NT2/D1 (cell line): ENCODE data around the gene CENPX.

ENCODE experiments used
- DNase-seq: peaks from one replicate; pipeline ENCODE4 v3.0.0-alpha.2; 2011; ENCODE audit warnings: low read depth, low spot score
- H3K27me3 ChIP-seq: 2 replicates; pipeline ENCODE4 v1.6.0; 2011; ENCODE audit warnings: mild to moderate bottlenecking; ENCODE audit not compliant: insufficient read length, insufficient read depth
- H3K36me3 ChIP-seq: 2 replicates; pipeline ENCODE4 v1.6.1; 2011; ENCODE audit warnings: mild to moderate bottlenecking, low read length, mixed read lengths; ENCODE audit not compliant: insufficient read depth, insufficient read length
- H3K4me1 ChIP-seq: 2 replicates; pipeline ENCODE4 v1.5.1; 2011; ENCODE audit not compliant: insufficient read depth, insufficient read length
- H3K4me3 ChIP-seq: 2 replicates; pipeline ENCODE4 v1.5.1; 2011; ENCODE audit warnings: low read depth; ENCODE audit not compliant: insufficient read length
- H3K9ac ChIP-seq: 2 replicates; pipeline ENCODE4 v1.6.0; 2011; ENCODE audit warnings: low read depth; ENCODE audit not compliant: insufficient read length
- H3K9me3 ChIP-seq: 2 replicates; pipeline ENCODE4 v1.5.1; 2011; ENCODE audit warnings: mild to moderate bottlenecking, low read length; ENCODE audit not compliant: insufficient read depth
- SUZ12 ChIP-seq: IDR thresholded peaks from 2 replicates; pipeline ENCODE4 v1.6.1; 2011; ENCODE audit not compliant: insufficient read length, insufficient read depth; ENCODE audit errors: extremely low read depth
- YY1 ChIP-seq: IDR thresholded peaks from 2 replicates; pipeline ENCODE4 v1.6.1; 2011; ENCODE audit not compliant: insufficient read length, insufficient read depth
- ZNF274 ChIP-seq: IDR thresholded peaks from 2 replicates; pipeline ENCODE4 v1.6.1; 2011; ENCODE audit warnings: mild to moderate bottlenecking, low read depth, low read length

CENPX gene

DNA sequence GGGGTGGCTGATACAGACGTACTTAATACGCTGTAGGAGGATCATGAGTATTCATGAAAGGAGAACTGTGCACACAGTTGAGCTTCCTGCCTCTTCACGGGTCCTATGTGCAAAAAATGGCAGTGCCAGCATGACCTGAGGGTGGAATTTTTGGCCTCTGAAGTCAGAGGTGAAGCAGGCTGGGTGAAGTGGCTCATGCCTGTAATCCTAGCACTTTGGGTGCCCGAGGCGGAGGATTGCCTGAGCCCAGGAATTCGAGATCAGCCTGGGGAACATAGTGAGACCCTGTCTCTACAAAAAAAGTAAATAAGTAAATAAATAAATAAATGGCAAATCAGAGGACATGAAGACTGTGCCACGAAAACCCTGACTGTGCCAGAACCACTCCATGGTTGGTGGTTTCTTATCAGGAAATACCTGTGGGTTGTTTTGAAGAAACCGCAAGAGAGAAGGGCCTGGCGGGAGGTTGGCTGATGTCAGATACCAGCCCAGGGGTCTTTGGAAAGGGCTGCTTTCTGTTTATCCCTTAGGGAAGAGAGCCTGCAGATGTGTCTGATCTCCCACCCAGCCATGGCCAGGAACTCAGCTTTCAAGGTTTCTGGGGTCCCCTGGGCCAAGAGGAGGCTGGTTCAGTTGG is 41.9 kb downstream of the CENPX start:
- H3K27me3 ChIP-seq: peaks cover 13% of the 10 kb centered on the region
- no peaks in the 10 kb centered on the region for H3K9me3 ChIP-seq
- DNase-seq: no peak
- H3K4me1 ChIP-seq: peaks cover 18% of the 10 kb centered on the region
- TF ChIP-seq SUZ12 (no peak), ZNF274 (no peak), YY1 (no peak)
- no peak overlapping the region for H3K4me3 ChIP-seq
- H3K36me3 ChIP-seq: peaks cover 46% of the 10 kb centered on the region
- H3K9ac ChIP-seq: no peak overlapping the region

DNA sequence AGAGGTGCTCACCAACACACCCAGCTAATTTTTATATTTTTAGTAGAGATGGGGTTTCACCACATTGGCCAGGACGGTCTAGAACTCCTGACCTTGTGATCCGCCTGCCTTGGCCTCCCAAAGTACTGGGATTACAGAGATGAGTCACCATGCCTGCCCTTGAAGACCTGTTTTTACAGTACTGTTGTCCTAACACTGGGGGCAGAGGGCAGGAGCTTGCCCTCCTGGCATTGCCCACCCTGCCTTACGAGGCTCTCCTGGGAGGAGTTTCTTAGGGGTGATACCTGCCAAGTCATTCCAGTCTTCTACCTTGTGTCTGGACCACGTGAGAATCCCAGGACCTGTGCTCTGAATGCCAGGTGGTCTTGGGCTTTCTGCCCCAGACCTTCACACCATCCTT is 42.6 kb downstream of the CENPX start:
- DNase-seq: no peak
- Histone ChIP-seq H3K4me1 (peaks cover 17% of the 10 kb centered on the region), H3K36me3 (peaks cover 39% of the 10 kb centered on the region), H3K9me3 (no peaks in the 10 kb centered on the region), H3K9ac (no peak overlapping the region), H3K4me3 (no peak overlapping the region), H3K27me3 (peaks cover 15% of the 10 kb centered on the region)
- no peak for TF ChIP-seq SUZ12
- no peak for TF ChIP-seq YY1
- TF ChIP-seq ZNF274: no peak

DNA sequence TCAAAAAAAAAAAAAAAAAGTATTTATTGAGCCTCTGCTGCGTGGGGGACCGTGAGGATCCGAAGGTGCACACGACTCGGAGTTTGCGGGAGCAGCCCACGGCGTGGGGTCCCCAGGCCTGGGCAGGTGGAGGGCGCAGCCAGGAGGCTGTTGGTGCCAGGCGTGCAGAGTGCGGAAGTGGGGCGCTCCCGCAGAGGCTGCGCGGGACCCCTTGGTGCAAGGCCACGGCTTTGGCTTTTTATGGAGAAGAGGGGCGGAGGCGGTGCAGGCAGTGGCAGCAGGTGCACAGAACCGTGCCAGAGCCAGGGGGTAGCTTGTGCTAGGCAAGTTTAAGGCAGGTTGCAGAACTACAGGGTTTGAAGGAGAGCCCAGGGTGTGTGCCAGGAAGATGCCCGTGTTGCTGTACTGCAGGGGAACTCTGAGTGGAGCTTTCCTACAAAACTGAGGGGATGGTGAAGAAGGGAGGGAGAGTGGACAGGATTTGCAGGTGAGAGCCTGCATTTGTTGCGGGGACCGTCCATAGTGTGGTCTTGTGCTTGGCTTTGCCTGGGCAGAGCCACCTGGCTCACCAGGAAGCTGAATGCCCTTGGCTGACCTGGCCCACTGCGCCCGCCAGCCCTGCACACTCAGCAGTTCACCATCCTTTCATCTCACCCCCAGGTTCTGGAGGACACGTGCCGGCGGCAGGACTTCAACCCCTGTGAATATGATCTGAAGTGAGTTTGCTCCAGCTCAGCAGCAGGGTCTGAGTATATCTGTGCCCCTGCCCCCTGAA is 44.0 kb downstream of the CENPX start:
- H3K4me3 ChIP-seq: peak overlapping the region; percentile 25
- peak overlapping the region; percentile 75 for H3K9ac ChIP-seq
- peaks cover 15% of the 10 kb centered on the region for H3K27me3 ChIP-seq
- peaks cover 26% of the 10 kb centered on the region for H3K36me3 ChIP-seq
- no peak for DNase-seq
- peaks cover 6% of the 10 kb centered on the region; the same call in 1 of the 2 replicates for H3K9me3 ChIP-seq
- H3K4me1 ChIP-seq: peaks cover 14% of the 10 kb centered on the region
- TF ChIP-seq ZNF274: no peak

DNA sequence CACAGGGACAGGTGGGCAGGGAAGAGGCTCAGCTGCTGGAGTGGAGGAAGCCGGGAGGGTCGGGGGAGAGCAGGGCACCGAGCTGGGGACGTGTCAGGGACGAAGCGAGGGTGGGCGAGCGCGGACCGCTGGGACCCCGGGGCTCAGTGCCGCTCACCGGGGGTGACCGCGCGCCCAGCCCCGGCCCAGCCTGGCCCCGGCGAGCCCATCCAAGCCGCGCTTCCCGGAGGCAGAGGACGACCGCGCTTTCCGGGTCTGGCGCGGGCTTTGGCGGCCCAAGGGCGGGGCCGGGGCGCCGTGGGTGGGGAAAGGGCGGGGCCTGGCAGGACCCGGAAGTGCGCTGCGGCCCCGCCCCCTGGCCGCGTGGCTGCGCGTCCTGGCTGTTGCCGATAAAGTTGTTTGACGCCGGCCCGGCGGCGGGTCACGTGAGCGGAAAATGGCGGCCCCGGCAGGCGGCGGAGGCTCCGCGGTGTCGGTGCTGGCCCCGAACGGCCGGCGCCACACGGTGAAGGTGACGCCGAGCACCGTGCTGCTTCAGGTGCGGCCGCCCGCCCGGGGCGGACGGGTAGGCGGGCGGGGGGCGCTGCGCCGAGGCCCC is 45.4 kb downstream of the CENPX start, which contains the start of gene ASPSCR1:
Gene ASPSCR1 (plus strand): TSS at position 419 of the 598 bp plus-strand sequence. CDS start 18 bp downstream, at position 437.
- Histone ChIP-seq H3K4me3 (peak within 1 kb of the TSS; percentile 89), H3K27me3 (peaks cover 15% of the 10 kb centered on the region)
- DNase-seq: peak; percentile 82

DNA sequence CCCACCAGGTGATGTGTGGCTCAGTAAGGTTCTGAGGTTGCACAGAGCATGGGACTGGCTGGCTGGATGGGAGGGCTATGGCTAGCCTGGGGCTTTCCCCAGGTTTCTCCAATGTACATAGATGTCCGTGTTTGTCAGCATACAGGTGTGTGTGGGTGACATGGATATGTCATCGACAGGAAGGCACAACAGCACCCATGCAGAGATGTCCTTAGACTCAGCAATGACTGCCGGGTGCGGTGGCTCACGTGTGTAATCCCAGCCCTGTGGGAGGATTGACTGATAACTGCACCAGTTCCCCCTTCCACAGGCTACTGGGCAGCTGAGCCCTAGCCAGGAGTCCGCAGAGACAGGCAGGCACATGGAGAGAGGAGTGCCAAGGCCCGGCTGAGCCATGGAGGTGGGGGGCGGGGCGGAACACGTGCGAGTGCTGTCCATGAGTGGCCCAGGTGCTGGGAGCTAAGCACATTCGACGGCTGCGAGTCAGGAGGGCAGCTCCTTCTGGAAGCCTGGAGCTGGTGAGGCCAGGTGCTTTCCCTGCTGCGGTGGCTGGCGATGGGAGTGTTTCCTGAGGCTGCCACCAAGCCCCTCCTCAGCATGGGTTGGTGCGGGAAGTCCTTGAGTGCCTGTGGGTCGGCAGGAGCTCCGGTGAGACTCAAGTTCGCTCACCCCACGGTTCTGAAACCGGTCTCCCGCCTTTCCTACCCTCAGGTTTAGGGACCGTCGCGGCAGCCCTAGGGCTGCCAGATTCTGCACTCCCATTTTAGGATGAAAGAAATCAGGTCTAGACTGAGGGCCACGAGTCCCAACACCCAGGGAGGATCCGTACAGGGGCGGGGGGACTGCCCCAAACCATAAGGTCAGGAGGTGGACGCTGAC is 46.1 kb downstream of the CENPX start:
- H3K9ac ChIP-seq: peak overlapping the region; percentile 94
- DNase-seq: no peak

More for the DNA sequence above, 45.4 kb downstream of the CENPX start, which contains the start of gene ASPSCR1:
- H3K4me1 ChIP-seq: peaks cover 14% of the 10 kb centered on the region
- no peak for TF ChIP-seq SUZ12
- peak; percentile 74 for TF ChIP-seq YY1
- no peak for TF ChIP-seq ZNF274
- H3K9me3 ChIP-seq: peaks cover 19% of the 10 kb centered on the region; the same call in 1 of the 2 replicates
- H3K36me3 ChIP-seq: peaks cover 18% of the 10 kb centered on the region
- H3K9ac ChIP-seq: peak within 1 kb of the TSS; percentile 94

DNA sequence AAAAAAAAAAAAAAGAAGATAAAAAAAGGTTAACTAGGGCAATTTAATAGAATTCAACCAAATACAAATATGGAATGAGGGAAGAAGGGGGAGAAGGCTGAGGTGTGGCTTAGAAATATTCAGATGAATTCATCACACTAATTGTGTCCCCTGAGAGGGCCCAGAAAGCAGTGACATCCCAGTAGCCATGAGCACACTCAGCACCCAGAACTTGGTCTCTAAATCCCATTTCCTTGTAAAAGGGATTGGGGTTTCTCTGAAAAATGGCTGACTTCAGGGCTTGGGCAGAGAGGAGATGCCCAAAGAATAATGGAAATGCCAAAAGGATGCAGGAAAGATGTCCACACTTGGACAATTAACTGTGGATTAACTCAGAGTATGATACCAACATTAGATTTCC is 49.2 kb downstream of the CENPX start:
- DNase-seq: no peak
- no peaks in the 10 kb centered on the region for H3K36me3 ChIP-seq
- peaks cover 19% of the 10 kb centered on the region for H3K27me3 ChIP-seq
- TF ChIP-seq SUZ12 (no peak), ZNF274 (no peak)
- H3K4me1 ChIP-seq: peaks cover 5% of the 10 kb centered on the region
- peaks cover 22% of the 10 kb centered on the region; the same call in 1 of the 2 replicates for H3K9me3 ChIP-seq
- no peak overlapping the region for H3K4me3 ChIP-seq
- no peak overlapping the region for H3K9ac ChIP-seq

More for the DNA sequence above, 46.1 kb downstream of the CENPX start:
- no peak for TF ChIP-seq YY1
- TF ChIP-seq ZNF274: no peak
- TF ChIP-seq SUZ12: no peak
- Histone ChIP-seq H3K9me3 (peaks cover 22% of the 10 kb centered on the region; the same call in 1 of the 2 replicates), H3K36me3 (peaks cover 16% of the 10 kb centered on the region), H3K27me3 (peaks cover 15% of the 10 kb centered on the region), H3K4me1 (peaks cover 14% of the 10 kb centered on the region), H3K4me3 (peak overlapping the region; percentile 89)
